HG03175 (cell line): Measurements from ENCODE around the gene ZFP36.
A peak's percentile ranks its signal among the peaks of the same experiment; 100 is the strongest.
"Not testable (repeated sequence)": the region's sequence is repeated elsewhere in the genome, so short reads cannot be mapped to it uniquely, and the experiment has no call there.

Experiments
- ATAC-seq: cut with Tn5 transposase; IDR thresholded peaks from one replicate; pipeline ENCODE4 v1.9.1; 2021; ENCODE audit warnings: mild to moderate bottlenecking, moderate library complexity; ENCODE audit not compliant: unreplicated experiment

Gene ZFP36

DNA sequence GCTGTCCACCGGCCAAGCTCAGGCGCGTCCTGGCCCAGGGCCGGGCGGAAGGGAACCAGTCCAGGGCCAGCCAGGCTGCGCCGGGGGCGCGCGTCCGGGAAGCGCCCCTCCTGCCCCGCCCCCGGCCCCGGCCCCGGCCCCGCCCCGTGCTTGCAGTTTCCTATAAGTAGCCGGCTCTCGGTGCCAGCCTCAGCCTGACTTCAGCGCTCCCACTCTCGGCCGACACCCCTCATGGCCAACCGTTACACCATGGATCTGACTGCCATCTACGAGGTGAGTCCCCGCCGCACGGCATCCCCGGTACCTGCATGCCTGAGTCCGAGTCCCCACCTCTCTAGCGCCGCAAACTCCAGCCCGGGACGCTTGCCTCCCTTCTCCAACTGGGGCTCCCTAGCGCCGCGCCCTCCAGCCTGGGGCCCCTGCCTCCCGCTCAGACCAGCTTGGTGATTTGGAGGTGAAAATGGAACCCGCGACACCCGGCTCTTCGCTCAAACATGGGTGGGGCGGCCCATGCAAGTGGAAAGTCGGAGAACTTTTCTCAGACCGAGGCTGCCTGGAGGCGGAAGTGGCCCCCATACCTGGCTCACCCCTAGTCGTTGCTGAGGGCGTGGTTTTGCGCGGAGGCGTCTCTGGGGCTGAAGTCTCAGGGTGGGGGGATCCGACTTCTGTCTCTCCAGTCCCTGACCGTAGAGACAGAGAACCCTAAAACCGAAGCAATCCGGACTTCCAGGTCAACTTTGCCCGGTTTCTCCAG, at the start of gene ZFP36:
Gene ZFP36, plus strand, starts transcription at position 192 of the 754 bp plus-strand sequence. Its CDS starts 58 bp downstream, at position 250.
- ATAC-seq: peak; percentile 19

- ATAC-seq: no peak
These were observed 47.6 kb upstream of the ZFP36 start for GRCh38 chr19:39359026-39359425.

GRCh38 chr19:39360599-39360998, 46.0 kb upstream of the ZFP36 start:
- ATAC-seq: no peak

DNA sequence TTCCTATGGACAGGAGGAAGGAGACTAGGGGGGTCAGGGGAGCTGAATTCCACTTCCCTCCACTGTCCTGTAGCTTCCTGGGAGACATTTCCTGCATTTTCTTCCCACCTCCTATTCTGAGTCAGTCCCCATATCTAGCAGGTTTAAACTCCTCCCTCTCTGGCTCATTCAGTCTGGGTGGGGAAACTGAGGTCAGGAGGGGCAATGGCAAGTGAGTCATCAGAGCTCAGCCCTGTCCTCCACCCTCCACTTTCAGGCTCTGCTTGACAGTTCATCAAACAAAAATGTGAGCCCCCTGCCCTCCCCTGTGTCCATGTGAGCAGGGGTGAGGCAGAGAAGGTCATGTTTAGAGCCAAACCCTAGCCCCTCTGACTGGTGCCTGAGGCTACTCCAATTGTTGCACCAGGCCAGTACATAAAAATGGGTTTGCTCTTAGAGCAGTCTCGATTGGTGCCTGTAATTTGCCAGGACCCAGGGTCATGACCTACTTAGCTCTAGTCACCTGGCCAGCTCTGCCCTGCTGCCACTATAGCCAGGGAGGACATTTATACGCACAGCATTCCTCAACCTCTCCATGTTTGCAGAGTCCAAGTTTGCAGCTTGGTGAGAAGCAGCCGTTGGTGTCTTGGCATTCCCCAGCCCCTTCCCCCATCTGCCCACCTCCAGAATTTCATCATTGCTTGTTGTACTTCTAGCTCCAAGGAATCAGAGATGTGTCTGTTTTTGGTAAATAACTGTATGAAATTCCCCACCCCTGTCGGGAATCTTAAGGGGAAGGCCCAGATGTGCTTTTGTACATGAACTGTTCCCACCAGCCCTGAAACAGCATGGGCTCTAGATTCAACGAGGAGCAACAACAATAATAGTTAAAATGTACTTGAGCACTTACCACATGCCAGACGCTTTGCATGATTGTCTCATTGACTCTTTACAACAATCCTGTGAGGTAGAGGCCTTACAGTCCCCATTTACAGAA, 43.7 kb upstream of the ZFP36 start:
- no peak for ATAC-seq

GRCh38 chr19:39363901-39364457, 42.7 kb upstream of the ZFP36 start:
- no peak for ATAC-seq

GRCh38 chr19:39365531-39365930, 41.1 kb upstream of the ZFP36 start:
- no peak for ATAC-seq

DNA sequence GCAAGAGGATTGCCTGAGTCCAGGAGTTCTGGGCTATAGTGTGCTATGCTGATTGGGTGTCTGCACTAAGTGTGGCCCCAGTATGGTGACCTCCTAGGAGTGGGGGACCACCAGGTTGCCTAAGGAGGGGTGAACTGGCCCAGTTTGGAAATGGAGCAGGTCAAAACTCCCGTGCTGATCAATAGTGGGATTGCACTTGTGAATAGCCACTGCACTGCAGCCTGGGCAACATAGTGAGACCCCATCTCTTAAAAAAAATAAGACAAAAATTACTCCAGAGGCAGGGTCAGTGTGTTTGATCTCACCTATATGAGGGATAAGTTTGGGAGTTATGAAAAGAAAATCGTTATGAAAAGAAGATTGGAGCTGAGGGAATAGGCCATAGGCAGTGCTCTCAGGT, 37.4 kb upstream of the ZFP36 start:
- no peak for ATAC-seq

DNA sequence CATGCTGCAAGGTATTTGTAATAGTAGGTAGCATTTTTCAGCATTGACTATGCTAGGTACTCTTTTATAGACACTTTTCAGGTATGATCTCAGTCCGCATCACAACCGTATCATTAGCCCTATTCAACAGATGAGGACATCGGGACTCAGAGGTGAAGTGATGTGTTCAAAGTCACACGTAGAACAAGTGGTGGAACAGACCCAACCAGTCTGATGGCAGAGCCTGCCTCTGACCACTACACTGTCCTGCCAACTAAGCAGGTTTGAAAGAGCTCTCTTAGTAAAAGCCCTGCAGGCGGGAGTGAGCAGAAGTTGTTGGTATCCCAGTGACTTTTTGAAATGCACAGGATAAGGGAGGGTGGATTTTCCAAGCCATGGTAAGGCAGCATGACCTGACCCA, 35.9 kb upstream of the ZFP36 start:
- no peak for ATAC-seq

DNA sequence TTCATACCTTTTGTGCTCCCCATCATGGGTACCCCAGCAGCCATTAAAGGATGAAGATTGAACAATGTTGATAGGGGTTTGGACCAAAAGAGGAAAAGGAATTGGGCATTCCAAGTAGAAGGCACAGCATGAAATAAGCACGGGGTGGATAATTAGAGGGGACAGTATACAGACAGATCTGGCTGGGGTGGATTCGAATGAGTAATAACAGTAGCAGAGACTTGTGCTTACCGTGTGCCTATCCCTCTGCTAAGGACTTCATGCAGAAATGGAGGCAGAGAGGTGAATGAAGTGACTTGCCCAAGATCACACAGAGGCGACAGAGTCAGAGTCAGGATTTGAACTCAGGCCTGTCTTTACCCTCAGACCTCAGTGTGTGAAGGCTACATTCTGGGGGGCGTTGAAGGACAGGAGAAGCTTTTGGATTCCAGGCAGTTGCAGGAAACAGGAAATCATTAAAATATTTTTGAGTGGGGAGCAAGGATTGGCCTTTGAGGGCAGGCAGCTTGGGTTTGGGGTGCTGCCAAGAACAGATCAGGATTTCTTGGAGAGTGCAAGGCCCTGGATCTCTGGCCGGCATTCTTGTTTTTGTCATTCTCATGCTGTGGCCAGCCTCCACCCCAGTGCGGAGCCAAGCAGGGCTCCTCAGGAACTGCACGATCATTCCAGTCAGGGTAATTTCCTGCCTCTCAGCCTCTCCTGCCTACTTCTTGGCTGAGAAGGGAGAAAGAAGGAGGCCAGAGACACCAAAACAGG, 34.4 kb upstream of the ZFP36 start:
- ATAC-seq: no peak

GRCh38 chr19:39372941-39373340, 33.7 kb upstream of the ZFP36 start:
- no peak for ATAC-seq

- ATAC-seq: no peak
These were observed 30.7 kb upstream of the ZFP36 start for GRCh38 chr19:39375929-39376328.

- ATAC-seq: no peak
These were observed 29.0 kb upstream of the ZFP36 start for GRCh38 chr19:39377373-39378362.

DNA sequence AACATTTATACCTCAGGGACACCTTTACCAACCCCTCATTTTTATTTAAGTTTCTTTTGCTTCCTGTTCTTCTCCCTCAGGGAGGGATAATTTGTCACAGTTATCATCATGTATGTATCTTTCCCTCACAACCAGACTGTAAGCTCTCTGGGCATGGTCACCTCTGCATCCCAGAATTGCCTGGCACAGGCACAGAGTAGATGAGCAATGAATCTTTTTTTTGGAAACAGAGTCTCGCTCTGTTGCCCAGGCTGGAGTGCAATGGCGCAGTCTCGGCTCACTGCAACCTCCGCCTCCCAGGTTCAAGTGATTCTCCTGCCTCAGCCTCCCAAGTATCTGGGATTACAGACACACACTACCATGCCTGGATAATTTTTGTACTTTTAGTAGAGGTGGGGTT, 27.3 kb upstream of the ZFP36 start:
- not testable (repeated sequence) for ATAC-seq

DNA sequence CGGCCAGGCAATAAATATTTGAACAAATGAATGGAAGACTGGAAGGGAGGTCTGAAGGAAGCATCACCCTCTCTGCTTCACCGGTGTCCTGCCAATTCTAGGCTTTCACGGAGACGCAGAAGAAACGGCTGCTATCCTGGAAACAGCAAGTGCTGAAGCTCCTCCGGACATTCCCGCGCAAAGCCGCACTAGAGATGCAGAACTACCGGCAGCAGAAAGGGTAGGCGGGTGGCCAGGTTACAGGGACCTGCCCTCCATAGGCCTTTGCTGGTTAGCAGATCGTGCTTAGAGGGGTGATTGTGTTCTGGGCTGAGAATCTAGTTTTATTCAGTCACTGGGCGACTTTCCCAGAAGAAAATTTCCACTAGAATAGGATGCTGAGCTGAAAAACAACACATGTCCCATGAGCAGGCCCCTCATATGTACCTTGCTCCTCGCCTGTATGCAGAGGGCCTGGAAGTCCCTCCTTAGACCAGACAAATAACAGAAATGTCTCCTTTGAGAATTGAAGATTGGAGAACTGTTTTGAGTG, 26.7 kb upstream of the ZFP36 start:
- ATAC-seq: no peak

DNA sequence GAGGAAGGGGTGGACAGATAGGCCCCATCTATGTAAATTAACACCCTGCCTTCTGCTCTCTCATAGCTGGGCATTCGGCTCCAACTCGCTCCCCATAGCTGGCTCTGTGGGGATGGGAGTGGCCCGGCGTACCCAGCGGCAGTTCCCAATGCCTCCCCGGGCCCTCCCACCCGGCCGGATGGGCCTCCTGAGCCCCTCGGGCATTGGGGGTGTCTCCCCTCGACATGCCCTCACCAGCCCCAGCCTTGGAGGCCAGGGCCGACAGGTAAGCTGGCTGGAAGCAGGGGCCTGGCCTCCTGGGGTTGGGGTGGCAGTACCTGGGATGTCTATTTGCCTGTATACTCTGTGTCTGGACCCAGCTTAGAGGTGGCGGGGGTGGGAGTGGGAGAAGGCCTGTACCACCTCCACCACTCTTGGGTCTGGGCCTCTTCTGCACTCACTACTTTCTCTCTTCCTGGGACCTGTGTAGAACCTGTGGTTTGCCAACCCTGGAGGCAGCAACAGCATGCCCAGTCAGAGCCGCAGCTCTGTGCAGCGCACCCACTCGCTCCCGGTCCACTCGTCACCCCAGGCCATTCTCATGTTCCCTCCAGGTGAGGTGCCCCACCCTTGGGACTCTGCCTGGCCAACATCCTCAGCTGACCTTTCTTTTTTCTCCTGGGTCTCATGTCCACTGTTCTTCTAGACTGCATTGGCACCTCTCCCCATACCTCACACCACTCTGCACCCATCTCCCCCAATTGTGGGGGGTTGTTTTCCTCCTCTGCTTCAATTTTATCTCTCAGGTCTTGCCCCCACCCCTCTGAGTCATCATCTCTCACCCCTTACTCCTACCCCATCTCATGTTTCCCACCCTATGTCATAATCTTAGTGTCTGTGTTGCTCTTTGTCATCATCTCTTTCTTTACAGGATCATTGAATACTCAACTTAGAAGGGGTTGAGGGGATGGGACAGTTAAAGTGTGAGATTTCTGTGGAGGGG, 25.8 kb upstream of the ZFP36 start:
- ATAC-seq: no peak

- no peak for ATAC-seq
These were observed 24.6 kb upstream of the ZFP36 start for GRCh38 chr19:39381910-39382611.

DNA sequence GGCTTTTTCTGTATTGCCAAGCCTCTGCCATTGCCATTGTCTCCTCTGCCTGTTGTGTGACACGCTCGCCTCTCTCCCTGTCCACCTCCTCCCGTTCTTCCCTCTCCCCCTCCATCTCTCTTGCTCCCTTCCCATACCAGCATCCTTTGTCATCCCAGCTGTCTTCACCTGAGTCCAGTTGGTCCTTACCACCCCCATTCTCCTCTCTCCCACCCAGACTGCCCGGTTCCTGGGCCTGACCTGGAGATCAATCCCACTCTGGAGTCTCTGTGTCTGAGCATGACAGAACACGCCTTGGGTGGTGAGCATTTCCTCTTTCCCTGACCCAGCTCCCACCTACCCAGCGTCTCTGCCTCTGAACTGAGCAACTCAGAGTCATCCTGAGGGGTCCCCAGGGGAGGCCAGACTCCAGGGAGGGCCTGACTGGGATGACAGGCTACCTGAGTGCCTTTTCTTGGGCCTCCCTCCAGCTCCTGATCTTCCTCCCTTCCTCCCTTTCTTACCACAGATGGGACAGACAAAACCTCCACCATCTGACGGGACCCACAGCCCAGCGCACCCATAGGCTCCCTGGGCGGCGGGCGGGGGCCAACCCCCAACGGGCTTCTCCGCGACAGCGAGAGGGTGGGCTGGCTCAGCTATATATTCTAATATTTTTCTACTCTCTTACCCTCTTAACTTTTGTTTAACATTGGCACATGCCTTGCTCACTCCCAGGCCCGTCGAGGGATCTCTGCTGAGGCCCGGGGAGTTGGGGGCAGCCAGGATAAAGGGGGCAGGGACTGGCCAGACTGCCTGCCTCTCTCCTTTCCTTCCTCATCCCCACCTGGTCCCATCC, 23.4 kb upstream of the ZFP36 start:
- ATAC-seq: no peak
